Peyer's patch (tissue), 4 donors: Measurements from ENCODE around the gene PTGR3. TPM values are rescaled to one million over a fixed set of nuclear protein-coding genes. Genes with fewer than 3 reads are reported as not detected.

ENCODE experiments used
- DNase-seq, 3 donors: peaks; one replicate each; pipeline ENCODE4 v3.0.0-alpha.2; 2017 to 2019
- H3K27ac ChIP-seq, 4 donors: fragments of 200-600 bp; sonication (generic); one replicate each; pipeline ENCODE4 v1.5.1; 2016 to 2019
- H3K27me3 ChIP-seq, 2 donors: fragments of 200-600 bp; sonication (generic); one replicate each; pipeline ENCODE4 v1.5.1; 2019
- H3K36me3 ChIP-seq, 3 donors: fragments of 200-600 bp; sonication (generic); one replicate each; pipeline ENCODE4 v1.5.1; 2016 to 2019
- H3K4me1 ChIP-seq, 4 donors: fragments of 200-600 bp; sonication (generic); one replicate each; pipeline ENCODE4 v1.5.1; 2016 to 2019
- H3K4me3 ChIP-seq, 4 donors: fragments of 200-600 bp; sonication (generic); 1 replicate in 3 of 4; 2 replicates in 1 of 4; pipeline ENCODE4 v1.5.1; 2016 to 2019; ENCODE audit warnings: mild to moderate bottlenecking in 1 of 4
- H3K9me3 ChIP-seq, 4 donors: fragments of 200-600 bp; sonication (generic); one replicate each; pipeline ENCODE4 v1.5.1; 2016 to 2019; ENCODE audit warnings: mild to moderate bottlenecking in 1 of 4
- POLR2A ChIP-seq, 2 donors: fragments of 450-650 bp; IDR thresholded peaks; one replicate each; pipeline ENCODE4 v1.5.1; 2017; ENCODE audit warnings: antibody characterized with exemption in 2 of 2, mild to moderate bottlenecking in 2 of 2, moderate library complexity in 2 of 2
- total RNA-seq, 4 donors: library from RNA; depleted of rRNA; stranded (reverse); fragments of >200 nt; gene quantifications; one replicate each; pipeline ENCODE4 v1.1.0, GENCODE V29; 2016
- TF ChIP-seq, protein P1 (sequence below), 6 experiments: fragments of 450-650 bp in 4 of 6; fragments of 200-600 bp in 2 of 6; sonication (generic) in 1 of 6; IDR thresholded peaks; one replicate each; pipeline ENCODE4 v1.5.1; 2017 to 2019; ENCODE audit warnings: antibody characterized with exemption in 6 of 6, mild to moderate bottlenecking in 3 of 6, moderate library complexity in 1 of 6

The PTGR3 gene
- total RNA-seq, 4 donors from 2014 or later, result 19.6 to 24.1 (median 20.8) TPM

DNA sequence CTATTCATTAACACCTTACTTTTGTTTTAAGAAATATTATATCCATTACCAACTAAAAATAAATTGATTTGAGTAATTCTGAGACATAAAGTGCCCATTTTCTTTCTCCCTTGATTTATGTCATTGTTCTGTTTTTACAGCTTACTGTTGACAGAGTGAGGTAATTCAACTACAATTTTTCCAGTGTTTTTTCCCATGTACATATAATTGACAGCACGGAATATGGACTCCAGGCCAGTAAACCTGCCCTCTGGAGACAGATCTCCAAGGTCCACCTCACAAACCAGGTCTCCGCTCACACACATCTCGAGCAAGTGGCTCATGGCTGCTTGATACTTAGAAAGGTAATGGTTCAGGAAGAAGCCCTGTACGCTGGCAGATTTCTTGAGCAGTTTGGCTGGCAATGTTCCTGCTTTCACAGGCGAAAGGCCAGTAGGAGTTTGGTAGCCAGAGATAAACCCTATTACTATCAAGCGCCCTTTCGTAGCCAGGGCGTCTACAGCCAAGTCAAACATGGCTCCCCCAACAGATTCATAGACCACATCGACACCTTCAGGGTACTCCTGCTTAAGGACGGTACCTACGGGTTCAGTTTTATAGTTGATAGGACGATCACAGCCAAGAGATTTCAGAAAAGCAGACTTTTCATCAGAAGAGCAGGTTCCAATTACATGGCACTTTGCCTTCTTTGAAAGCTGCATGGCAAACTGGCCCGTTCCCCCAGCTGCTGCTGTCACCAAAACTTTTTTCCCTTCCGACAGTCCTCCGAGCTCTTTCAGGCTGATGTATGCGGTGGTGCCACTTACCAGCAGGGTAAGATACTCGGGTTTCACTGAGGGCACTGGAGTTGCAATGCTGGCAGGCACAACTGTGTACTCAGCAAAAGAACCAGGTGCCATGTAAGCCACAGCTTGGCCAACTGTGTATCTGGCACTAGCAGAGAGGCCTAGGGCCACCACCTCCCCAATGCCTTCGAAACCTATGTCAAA lies 7.4 kb downstream of the PTGR3 start:
- Histone ChIP-seq H3K36me3 (peaks cover 0 to 19% (median 0%) of the 10 kb centered on the region in 3 donors), H3K4me1 (peaks cover 0 to 33% (median 7%) of the 10 kb centered on the region in 4 donors), H3K27me3 (no peaks in the 10 kb centered on the region), H3K9me3 (no peaks in the 10 kb centered on the region), H3K4me3 (no peak overlapping the region), H3K27ac (peak overlapping the region in 1 of 4 donors; percentile 1)
- no peak for DNase-seq
- TF ChIP-seq, protein P1, sequence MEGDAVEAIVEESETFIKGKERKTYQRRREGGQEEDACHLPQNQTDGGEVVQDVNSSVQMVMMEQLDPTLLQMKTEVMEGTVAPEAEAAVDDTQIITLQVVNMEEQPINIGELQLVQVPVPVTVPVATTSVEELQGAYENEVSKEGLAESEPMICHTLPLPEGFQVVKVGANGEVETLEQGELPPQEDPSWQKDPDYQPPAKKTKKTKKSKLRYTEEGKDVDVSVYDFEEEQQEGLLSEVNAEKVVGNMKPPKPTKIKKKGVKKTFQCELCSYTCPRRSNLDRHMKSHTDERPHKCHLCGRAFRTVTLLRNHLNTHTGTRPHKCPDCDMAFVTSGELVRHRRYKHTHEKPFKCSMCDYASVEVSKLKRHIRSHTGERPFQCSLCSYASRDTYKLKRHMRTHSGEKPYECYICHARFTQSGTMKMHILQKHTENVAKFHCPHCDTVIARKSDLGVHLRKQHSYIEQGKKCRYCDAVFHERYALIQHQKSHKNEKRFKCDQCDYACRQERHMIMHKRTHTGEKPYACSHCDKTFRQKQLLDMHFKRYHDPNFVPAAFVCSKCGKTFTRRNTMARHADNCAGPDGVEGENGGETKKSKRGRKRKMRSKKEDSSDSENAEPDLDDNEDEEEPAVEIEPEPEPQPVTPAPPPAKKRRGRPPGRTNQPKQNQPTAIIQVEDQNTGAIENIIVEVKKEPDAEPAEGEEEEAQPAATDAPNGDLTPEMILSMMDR (IDR thresholded peaks at IDR 0.05), result no peak
- no peak for TF ChIP-seq POLR2A (IDR thresholded peaks at IDR 0.05)

DNA sequence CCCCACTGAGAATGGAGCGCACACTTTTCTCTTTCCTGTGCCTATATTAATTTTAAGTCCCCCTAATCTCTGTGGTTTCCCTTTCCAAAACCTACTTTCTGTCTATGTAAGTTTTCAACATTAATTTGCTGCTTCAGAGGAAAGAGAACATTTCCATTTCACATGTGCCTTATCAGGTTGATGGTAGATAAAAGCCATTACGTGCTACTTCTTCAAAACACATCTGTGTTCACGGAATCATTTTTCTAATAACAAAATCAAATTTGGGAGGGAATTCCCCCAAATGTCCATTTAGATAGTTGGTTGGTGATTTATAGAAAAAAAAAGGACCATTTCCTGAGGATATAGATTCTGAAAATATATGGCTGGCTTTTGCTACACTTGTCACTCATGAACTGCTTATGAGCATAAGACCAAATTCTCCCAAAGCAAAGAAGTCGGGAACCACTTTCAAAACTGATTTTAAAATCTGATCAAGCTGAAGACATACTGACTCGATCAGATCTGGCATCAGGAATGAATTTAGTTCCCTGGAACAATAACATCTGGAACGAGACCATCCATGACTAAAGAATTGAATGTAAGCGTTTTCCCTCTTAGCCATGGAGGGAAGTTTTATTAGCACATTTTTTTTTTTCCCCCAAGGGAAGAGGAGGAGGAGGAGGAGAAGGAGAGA lies 8.2 kb downstream of the PTGR3 start:
- H3K36me3 ChIP-seq, result peaks cover 0 to 19% (median 0%) of the 10 kb centered on the region in 3 donors
- no peak overlapping the region for H3K27ac ChIP-seq
- TF ChIP-seq, protein P1 (IDR thresholded peaks at IDR 0.05), result no peak
- TF ChIP-seq POLR2A (IDR thresholded peaks at IDR 0.05), result no peak
- H3K27me3 ChIP-seq, result no peaks in the 10 kb centered on the region
- no peak overlapping the region for H3K4me3 ChIP-seq
- H3K4me1 ChIP-seq, result peaks cover 0 to 25% (median 7%) of the 10 kb centered on the region in 4 donors
- H3K9me3 ChIP-seq, result no peaks in the 10 kb centered on the region
- no peak for DNase-seq

DNA sequence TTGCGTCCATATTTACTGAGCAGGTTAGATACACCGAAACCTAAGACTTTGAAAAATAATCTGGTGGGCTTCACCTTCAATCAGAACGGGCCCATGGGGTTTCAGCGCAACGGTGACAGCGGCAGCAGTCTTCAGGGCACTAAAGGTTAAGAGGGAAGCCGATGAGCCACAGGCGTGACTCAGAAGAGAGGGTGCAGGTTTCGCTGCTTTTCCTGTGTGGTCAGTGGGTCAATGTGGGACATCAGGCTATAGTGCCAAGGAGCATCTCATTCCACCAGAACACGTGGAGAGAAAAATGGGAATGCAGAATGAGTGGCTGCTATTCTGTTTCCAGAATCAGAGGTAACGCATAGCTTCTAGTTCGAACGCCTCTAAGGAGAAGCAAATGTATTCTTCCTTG lies 8.9 kb downstream of the PTGR3 start:
- H3K4me1 ChIP-seq, result peaks cover 0 to 18% (median 6%) of the 10 kb centered on the region in 4 donors
- H3K36me3 ChIP-seq, result peaks cover 0 to 19% (median 0%) of the 10 kb centered on the region in 3 donors
- no peak overlapping the region for H3K4me3 ChIP-seq
- TF ChIP-seq POLR2A (IDR thresholded peaks at IDR 0.05), result no peak
- TF ChIP-seq, protein P1 (IDR thresholded peaks at IDR 0.05), result no peak
- H3K9me3 ChIP-seq, result no peaks in the 10 kb centered on the region
- DNase-seq, result peak in 1 of 3 donors; percentile 28
- H3K27me3 ChIP-seq, result no peaks in the 10 kb centered on the region
- H3K27ac ChIP-seq, result no peak overlapping the region

DNA sequence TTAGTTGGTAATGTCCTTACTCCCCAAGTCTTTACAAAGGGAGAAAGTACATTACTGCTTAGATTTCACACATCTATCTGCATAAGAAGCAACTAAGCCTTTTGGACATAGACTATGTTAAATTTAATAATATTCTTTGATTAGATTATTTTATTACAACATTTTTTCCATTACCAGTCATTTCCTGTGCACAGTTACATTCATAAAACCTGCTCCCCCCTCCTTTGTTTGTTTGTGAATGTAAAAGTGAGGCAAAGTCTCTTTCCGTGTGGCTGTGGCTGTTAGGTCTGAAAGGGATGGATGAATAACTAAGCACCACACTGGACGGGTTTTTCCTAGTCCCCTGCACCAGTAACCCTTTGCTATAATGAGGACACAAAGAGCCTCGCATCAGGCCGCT lies 9.6 kb downstream of the PTGR3 start:
- peaks cover 0 to 12% (median 3%) of the 10 kb centered on the region in 4 donors for H3K4me1 ChIP-seq
- no peak overlapping the region for H3K4me3 ChIP-seq
- no peaks in the 10 kb centered on the region for H3K9me3 ChIP-seq
- no peaks in the 10 kb centered on the region for H3K27me3 ChIP-seq
- peaks cover 0 to 19% (median 0%) of the 10 kb centered on the region in 3 donors for H3K36me3 ChIP-seq
- H3K27ac ChIP-seq, result no peak overlapping the region
- TF ChIP-seq POLR2A (IDR thresholded peaks at IDR 0.05), result no peak
- TF ChIP-seq, protein P1 (IDR thresholded peaks at IDR 0.05), result no peak
- no peak for DNase-seq

DNA sequence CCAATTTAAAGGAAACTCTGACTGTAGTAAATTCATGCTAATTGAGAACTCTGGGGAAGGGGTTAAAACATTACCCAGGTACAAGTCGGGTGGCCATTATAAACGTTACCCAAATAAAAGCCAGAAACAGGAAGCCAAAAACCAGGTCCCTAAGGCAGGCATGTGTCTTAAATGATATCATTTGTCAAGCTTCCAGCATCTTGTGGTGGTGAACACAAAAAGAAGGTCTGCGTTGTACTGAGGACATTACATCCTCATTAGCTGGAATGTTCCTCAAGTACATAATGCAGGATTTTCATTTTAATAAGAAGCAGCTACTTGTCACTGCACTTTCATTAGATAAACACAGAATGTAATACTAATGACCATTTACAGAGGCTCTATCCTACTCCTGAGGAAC lies 10.9 kb downstream of the PTGR3 start:
- DNase-seq, result no peak
- H3K9me3 ChIP-seq, result no peaks in the 10 kb centered on the region
- no peak overlapping the region for H3K27ac ChIP-seq
- no peak overlapping the region for H3K4me3 ChIP-seq
- TF ChIP-seq, protein P1 (IDR thresholded peaks at IDR 0.05), result no peak
- no peak for TF ChIP-seq POLR2A (IDR thresholded peaks at IDR 0.05)
- H3K36me3 ChIP-seq, result peaks cover 0 to 19% (median 0%) of the 10 kb centered on the region in 3 donors
- no peaks in the 10 kb centered on the region for H3K27me3 ChIP-seq
- H3K4me1 ChIP-seq, result peaks cover 0 to 6% (median 0%) of the 10 kb centered on the region in 4 donors
